ENCODE data around the gene A1CF.
"Not testable (repeated sequence)": the region's sequence is repeated elsewhere in the genome, so short reads cannot be mapped to it uniquely, and the experiment has no call there.

The A1CF gene

GRCh38 chr10:50885097-50885859, at the start of gene A1CF:
Gene A1CF, minus strand, starts transcription at chr10:50885627. Its CDS starts 25,687 bp downstream, at chr10:50859940.
- DNase-seq, result no peak

GRCh38 chr10:50931948-50932431, 46.6 kb upstream of the A1CF start:
- DNase-seq, result no peak

- DNase-seq, result no peak
Measured at GRCh38 chr10:50929670-50930069, 44.2 kb upstream of the A1CF start.

DNA sequence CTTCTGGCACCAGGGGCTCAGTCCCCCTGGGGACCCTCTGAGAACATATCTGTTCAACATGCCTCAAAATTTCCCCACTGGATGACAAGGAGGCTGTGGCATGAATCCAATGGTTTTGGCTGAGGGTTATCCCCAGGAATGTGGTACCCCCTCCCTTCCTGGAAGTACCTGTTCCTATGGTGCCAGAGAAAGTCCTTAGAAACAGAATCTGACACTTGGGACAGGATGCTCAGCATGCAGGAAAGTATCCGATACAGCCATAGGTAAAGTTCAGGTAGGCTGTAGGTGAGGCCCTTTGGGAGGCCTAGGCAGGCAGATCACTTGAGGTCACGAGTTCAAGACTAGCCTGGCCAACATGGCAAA, 42.7 kb upstream of the A1CF start:
- no peak for DNase-seq

GRCh38 chr10:50927522-50928189, 42.2 kb upstream of the A1CF start:
- DNase-seq, result no peak

- not testable (repeated sequence) for DNase-seq
Measured at GRCh38 chr10:50923471-50923870, 38.0 kb upstream of the A1CF start.

DNA sequence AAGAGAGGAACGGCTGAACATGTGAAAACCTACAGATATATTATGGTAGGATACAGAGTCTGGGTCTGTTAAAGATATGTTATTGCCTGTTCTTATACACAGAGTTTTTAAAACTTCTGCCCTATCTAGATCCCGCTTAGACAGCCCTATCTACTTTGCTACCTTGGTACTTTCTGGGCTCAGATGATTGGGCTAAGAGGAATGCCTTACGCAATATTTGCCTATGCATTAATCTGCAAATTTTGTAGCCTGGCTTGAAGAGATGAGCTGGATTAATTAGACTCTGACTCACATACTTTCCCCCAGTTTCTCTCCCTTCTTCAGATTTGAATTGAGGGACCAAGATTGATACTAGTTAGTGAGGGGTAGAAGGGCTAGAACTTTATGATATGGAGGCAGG, 33.6 kb upstream of the A1CF start:
- DNase-seq, result peak in 1 of 2 experiments; percentile 5

DNA sequence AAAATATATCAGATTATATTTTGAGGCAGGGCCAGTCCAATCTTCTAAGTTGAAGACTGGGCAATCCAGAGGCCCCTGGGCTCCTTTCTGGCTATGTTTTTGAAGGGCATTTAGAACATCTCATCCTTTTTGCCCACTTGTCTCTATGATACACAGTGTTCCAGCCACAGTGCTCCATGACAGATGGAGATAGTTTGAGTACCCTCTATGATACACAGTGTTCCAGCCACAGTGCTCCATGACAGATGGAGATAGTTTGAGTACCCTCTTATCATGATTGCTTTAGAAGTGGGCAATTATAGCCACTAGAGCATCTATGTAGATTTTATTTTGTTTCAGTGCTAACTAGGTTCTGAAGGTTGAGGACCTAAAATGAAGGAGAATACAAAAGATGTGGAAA, 33.1 kb upstream of the A1CF start:
- peak; percentile 7 to 62 for DNase-seq

GRCh38 chr10:50917486-50917885, 32.1 kb upstream of the A1CF start:
- no peak for DNase-seq

DNA sequence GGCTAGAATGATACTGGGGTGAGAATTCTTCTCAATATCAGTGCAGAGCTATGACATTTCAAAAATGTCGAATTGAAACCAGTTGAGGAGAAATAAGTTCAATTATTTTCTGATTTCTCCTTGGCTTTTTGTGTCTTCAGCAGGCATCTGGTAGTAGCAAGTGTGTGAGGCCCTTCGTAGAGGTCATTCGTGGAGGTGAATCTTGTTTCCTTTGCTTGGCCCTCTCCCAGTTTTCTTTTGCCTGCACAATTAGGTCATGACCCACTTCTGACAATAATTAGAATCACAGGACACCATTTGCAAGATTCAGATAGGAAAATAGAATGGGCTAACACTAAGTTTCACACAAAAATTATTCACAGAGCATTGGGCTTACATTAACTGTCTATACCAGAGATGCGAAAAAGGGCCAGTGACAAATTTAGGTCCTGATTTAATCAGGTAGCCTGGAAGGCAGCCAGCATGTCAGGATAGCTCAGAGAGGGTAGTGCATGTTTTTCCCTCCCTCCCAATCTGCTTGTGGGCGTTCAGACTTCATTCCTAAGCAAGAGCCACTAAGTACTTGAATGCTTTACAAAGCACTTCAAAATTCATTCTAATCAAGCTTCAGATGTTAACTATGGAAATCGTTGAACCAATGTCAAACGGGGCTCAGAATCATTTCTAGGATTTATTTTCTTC, 24.0 kb upstream of the A1CF start:
- DNase-seq, result peak in 1 of 2 experiments; percentile 2

- DNase-seq, result no peak
Measured at GRCh38 chr10:50908366-50908765, 22.9 kb upstream of the A1CF start.

DNA sequence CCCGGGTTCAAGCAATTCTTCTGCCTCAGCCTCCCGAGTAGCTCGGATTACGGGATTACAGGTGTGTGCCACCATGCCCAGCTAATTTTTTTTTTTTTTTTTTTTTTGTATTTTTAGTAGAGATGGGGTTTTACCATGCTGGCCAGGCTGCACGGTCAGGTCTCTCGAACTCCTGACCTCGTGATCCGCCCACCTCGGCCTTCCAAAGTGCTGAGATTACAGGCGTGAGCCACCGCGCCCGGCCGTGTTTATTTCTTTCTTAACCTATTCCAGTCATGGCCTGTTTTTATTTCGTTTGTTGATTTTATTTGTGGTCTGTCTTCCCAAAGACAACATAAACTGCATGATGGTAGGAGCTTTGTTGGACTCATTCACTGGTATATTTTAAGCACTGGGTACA, 20.4 kb upstream of the A1CF start:
- DNase-seq, result not testable (repeated sequence)

DNA sequence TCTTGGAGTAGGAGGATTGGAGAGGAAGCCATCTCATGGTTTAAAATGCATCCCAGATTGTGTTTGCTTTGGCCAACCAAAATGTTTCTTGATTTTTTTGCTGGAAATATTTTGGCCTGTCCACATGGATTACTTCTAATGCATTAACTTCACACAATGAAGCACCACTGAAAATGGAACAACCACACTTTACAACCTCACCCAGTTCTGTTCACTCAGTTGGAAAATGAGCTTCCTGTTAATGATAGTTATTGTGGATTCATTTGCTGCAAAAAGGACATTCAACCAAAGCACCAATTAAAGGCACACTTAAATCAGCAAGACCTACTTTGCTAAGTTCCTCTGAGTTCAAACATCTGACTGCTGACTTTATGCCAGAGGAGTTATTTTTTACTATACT, 11.3 kb upstream of the A1CF start:
- DNase-seq, result no peak

DNA sequence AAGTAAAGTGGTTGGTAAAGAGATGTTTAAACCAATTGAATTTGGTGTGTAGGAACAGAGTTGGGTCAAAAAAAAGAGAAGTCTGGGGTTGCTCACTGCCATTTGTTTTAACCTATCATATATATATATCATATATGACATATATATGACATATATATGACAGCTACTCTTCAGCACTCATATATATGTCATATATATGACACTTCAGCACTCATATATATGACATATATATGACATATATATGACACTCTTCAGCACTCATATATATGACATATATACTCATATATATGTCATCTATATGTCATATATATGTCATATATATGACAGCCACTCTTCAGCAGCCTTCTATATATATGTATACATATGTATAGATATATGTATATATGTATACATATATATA, 8.9 kb upstream of the A1CF start:
- DNase-seq, result no peak

DNA sequence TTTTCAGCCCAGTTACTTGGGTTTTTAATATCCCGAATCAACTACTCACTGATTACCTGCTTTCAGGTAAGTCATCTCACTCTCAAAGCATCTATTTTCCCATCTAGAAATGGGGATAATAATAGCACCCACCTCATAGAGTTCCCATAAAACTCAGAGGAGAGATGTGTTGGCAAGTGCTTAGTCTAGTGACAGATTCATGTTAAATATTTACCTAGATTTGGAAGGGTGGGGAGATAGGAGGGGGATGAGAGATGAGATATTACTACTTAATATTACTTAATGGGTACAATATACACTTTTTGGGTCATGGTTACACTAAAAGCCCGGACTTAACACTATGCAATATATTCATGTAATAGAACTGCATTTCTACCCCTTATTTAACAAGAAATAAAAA, 7.0 kb upstream of the A1CF start:
- no peak for DNase-seq

DNA sequence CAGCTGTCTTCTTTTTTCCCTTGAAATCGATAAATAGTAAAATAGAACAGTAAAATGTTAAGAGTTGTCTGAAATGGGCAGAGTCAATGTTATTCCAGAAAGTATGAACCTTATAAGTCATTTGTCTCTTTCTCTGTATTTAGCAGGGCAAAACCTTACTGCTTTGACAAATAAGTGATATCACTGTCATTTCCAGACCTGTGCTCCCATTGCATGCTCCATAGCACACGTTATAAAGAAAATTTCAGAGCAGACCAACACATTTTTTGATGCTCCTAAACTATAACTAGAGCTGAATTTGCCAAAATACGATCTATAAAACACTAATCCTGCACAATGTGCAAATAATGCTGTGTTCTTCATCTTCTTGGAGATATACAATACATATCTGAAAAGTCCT, 1.1 kb downstream of the A1CF start:
- no peak for DNase-seq

GRCh38 chr10:50883629-50884028, 1.8 kb downstream of the A1CF start:
- no peak for DNase-seq

DNA sequence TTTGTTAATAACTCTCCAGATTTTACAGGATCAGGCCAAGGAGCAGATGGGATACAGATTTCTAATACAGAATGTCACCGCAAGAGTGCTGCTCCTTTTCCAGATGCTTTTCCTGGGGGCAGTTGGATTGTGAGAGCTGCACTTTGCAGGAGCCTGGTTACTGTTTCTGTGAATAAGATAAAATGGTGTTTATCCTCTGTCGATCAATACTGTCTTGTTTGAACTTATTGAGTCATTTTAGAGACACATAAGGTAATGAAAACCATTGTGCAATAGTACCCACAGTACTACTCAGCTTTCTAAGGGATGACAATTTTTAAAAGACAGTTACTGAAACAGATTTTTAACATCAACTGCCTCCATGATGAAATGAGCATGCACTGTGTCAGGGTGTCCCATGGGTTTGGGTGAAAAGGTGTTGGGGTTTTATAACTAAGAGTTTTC, 2.9 kb downstream of the A1CF start:
- DNase-seq, result peak in 1 of 2 experiments; percentile 15

DNA sequence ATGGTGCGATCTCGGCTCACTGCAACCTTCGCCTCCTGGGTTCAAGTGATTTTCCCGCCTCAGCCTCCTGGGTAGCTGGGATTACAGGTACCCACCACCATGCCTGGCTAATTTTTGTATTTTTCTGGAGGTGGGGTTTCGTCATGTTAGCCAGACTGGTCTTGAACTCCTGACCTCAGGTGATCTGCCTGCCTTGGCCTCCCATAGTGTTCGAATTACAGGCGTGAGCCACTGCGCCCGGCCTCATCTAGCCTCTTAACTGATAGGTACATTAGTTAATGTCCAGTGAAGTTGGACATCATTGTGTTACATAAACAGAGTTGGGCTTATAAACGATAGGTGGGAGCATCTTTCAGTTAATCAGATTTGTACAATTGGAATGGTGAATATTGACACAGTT, 4.4 kb downstream of the A1CF start:
- DNase-seq, result not testable (repeated sequence)

GRCh38 chr10:50876429-50876828, 9.0 kb downstream of the A1CF start:
- DNase-seq, result no peak

DNA sequence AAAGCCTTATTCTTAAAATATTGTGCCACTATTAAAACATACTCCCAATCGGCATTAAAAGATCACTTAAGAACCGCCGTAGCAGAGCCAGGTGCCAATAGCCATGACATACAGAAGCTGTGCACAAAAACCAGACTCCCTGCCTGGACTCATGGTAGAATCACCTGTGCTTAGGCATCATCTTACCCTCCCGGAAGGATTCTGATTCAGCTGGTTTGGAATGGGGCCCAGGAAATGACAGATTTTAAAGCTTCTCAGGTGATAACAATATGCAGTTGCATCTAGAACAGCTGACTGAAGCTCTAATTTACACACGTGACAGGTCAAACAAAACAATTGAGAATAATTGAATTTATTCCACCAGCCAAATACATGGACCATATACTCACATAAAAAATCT, 10.7 kb downstream of the A1CF start:
- DNase-seq, result peak in 1 of 2 experiments; percentile 2

GRCh38 chr10:50866317-50866716, 19.1 kb downstream of the A1CF start:
- no peak for DNase-seq

GRCh38 chr10:50862719-50863118, 22.7 kb downstream of the A1CF start:
- no peak for DNase-seq

DNA sequence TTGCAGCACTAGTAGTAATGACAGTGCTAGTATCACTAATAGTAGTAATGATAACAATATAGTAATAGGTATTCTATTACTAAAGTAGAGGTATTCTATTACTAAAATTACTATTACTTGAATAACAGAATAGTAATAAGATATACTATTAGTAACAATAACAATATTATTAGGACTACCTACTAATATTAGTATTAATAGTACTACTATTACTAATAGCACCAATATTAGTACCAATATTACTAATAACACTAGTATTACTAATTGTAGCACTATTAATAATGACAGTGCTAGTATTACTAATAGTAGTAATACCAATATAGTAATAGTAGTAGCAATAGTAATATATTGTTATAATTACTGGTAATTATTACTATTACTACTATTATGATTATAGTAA, 24.1 kb downstream of the A1CF start:
- DNase-seq, result no peak
